Neutrophil (primary cell): ENCODE measurements around the gene AMZ1.
"Not testable (repeated sequence)": the region's sequence is repeated elsewhere in the genome, so short reads cannot be mapped to it uniquely, and the experiment has no call there.

Source experiments
- H3K27ac ChIP-seq: fragments of 200-600 bp; sonication (generic); 2 replicates; pipeline ENCODE4 v1.5.1; 2016; ENCODE audit warnings: mild to moderate bottlenecking, moderate library complexity
- H3K27me3 ChIP-seq: fragments of 200-600 bp; sonication (generic); 2 replicates; pipeline ENCODE4 v1.6.0; 2016; ENCODE audit warnings: mild to moderate bottlenecking
- H3K36me3 ChIP-seq: fragments of 200-600 bp; sonication (generic); 2 replicates; pipeline ENCODE4 v1.5.1; 2017
- H3K4me1 ChIP-seq, 2 experiments: fragments of 200-600 bp in 1 of 2; sonication (generic) in 1 of 2; 1 replicate in 1 of 2; 2 replicates in 1 of 2; pipeline versions ENCODE4 v1.5.1 to v1.6.1; 2013 to 2016; ENCODE audit warnings: low read depth in 1 of 2, low read length in 1 of 2, mild to moderate bottlenecking in 1 of 2, moderate library complexity in 1 of 2; ENCODE audit not compliant: control insufficient read depth in 1 of 2, insufficient read depth in 1 of 2
- H3K4me3 ChIP-seq, 2 experiments: fragments of 200-600 bp in 1 of 2; sonication (generic) in 1 of 2; 1 replicate in 1 of 2; 2 replicates in 1 of 2; pipeline ENCODE4 v1.5.1; 2013 to 2016; ENCODE audit warnings: low read depth in 1 of 2, low read length in 1 of 2, mild to moderate bottlenecking in 1 of 2, moderate library complexity in 1 of 2
- H3K9me3 ChIP-seq: fragments of 200-600 bp; sonication (generic); 2 replicates; pipeline ENCODE4 v1.5.1; 2016
- TF ChIP-seq, protein P1 (sequence below): fragments of 200-600 bp; sonication (generic); IDR thresholded peaks from 2 replicates; pipeline ENCODE4 v1.5.1; 2016; ENCODE audit warnings: antibody characterized with exemption

The AMZ1 gene

DNA sequence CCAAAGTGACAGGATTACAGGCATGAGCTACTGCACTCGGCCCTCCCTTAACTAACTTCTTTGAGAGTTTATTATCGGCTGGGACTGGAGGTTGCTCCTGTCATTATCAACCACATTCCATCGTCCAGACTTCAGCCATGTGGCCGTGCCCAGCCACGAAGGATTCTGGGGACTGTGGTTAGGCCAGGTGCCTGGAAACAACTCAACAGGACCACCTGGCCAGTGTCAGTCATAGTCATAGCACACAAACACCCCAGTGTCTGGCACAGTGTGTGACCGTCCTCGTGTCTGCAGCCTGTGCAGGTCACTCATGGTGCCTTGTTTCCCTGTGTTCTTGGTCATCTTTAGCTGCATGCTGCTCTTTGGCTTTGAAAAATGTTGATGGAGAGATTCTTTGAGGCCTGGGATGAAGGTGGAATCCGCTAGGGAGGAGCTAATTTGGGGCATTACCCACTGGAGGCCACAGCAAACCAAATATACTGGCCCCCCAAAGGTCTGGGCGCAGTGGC lies 12.7 kb upstream of the AMZ1 start:
- Histone ChIP-seq H3K36me3 (no peaks in the 10 kb centered on the region), H3K4me1 (no peaks in the 10 kb centered on the region), H3K9me3 (no peaks in the 10 kb centered on the region), H3K27me3 (peaks cover 20% of the 10 kb centered on the region), H3K27ac (no peak overlapping the region), H3K4me3 (no peak overlapping the region)
- TF ChIP-seq, protein P1, sequence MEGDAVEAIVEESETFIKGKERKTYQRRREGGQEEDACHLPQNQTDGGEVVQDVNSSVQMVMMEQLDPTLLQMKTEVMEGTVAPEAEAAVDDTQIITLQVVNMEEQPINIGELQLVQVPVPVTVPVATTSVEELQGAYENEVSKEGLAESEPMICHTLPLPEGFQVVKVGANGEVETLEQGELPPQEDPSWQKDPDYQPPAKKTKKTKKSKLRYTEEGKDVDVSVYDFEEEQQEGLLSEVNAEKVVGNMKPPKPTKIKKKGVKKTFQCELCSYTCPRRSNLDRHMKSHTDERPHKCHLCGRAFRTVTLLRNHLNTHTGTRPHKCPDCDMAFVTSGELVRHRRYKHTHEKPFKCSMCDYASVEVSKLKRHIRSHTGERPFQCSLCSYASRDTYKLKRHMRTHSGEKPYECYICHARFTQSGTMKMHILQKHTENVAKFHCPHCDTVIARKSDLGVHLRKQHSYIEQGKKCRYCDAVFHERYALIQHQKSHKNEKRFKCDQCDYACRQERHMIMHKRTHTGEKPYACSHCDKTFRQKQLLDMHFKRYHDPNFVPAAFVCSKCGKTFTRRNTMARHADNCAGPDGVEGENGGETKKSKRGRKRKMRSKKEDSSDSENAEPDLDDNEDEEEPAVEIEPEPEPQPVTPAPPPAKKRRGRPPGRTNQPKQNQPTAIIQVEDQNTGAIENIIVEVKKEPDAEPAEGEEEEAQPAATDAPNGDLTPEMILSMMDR: no peak

DNA sequence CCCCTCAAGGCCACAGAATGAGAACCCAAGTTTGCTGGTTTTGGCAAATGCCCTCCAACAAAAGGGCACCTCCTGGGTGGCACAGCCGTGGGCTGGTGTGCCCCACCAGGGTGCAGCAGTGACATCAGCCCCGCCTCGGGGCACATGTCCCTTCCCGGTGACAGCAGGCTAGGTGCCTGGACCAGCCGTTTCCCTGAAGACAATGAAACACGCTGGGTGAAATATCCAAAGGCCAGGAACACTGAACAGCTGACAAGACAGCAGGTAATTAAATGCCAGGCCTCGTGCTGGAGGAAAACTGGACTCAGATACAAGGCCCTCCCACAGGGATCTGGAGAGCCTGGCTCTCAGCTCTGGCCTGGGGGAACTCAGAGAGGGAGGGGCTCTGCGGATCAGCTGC lies 11.4 kb upstream of the AMZ1 start:
- not testable (repeated sequence) for H3K36me3 ChIP-seq, H3K27ac ChIP-seq, H3K4me3 ChIP-seq, H3K27me3 ChIP-seq, H3K4me1 ChIP-seq, H3K9me3 ChIP-seq

DNA sequence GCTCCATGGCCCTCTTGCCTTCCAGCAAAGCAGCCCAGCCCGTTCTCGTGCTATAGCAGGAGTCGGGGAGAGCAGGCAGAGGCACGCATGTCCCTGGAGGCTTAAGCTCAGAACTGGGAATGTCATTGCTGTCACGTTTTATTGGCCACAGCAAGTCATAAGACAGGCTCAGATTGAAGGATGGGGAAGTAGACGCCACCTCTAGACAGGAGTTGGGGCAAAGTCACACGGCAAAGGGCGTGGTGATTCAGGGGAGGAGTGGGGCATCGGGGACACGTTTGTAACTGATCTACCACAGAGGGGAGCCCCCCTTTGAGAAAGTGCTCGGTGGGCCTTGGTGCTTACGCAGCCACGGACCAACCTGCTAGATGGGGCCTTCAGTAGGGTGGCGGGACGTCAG lies 9.5 kb upstream of the AMZ1 start:
- not testable (repeated sequence) for H3K27ac ChIP-seq, H3K36me3 ChIP-seq, H3K4me3 ChIP-seq, H3K27me3 ChIP-seq, H3K4me1 ChIP-seq, H3K9me3 ChIP-seq

DNA sequence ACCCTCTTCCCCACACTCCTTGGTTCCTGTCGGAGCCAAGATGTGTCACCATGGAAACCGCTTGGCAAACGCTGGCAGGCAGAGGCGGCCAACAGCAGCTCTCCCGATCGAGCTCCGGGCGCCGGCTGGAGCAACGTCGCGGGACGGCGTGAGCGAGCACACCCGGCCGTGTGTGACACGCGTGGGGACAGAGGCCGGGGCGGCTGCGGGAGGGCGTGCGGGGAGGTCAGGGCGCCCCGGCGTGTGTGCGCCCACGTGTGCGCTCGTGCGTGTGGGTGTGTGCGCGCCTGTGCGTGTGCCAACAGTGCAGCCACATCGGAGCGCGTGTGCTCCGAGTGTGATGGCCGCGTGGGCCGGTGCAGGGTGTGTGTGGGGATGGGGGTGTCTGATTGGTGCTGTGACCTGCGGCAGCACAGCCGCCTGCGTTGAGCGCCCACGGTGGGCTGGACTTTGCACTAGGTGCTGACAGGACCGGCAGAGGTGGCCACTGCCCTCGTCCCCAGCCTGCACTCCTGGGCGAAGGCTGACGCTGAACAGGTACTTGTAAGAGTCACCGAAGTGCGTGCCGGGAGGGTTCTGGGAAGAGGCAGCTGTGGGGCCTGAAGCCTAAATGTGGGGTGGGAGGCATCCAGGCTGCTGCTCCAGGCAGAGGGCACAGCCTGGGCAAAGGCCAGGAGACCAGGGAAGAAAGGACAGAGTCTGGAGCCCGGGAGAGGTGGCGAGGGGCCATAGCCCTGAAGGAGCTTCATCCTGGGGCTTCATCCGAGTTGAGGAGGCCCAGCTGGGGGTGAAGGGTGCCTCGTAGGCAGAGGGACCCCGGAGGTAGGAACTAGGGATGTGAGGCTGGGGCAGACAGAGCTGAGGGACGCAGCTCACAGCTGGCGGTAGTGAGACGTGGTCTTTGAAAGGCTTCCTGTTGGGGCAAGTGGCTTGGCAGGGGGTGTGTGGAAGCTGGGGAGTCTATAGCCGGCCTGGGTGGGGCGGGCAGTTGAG lies 8.6 kb upstream of the AMZ1 start:
- H3K27ac ChIP-seq, H3K36me3 ChIP-seq, H3K27me3 ChIP-seq, H3K4me3 ChIP-seq, H3K4me1 ChIP-seq, H3K9me3 ChIP-seq: not testable (repeated sequence)

DNA sequence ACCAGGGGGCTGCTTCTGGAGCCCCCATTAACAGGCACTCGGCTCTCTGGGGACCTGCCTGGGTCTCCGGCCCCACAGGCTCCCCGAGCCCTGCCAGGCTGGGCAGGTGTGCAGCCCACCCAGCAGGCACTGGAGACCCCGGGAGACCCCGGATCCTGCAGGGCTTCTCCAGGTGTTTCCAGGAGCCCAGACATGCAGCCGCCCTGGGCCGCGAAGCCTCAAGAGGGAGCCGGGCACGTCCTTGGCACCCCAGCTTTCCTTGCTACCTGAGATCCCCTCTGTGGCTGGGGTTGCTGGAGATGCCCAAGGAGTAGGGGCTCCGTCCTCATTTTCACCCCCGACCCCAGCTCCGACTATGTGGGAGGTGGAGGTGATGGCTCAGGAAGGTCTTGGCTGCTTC lies 7.7 kb upstream of the AMZ1 start:
- H3K4me1 ChIP-seq: no peaks in the 10 kb centered on the region
- H3K4me3 ChIP-seq: no peak overlapping the region
- no peak overlapping the region for H3K27ac ChIP-seq
- no peaks in the 10 kb centered on the region for H3K36me3 ChIP-seq
- TF ChIP-seq, protein P1: no peak
- no peaks in the 10 kb centered on the region for H3K27me3 ChIP-seq
- H3K9me3 ChIP-seq: no peaks in the 10 kb centered on the region

DNA sequence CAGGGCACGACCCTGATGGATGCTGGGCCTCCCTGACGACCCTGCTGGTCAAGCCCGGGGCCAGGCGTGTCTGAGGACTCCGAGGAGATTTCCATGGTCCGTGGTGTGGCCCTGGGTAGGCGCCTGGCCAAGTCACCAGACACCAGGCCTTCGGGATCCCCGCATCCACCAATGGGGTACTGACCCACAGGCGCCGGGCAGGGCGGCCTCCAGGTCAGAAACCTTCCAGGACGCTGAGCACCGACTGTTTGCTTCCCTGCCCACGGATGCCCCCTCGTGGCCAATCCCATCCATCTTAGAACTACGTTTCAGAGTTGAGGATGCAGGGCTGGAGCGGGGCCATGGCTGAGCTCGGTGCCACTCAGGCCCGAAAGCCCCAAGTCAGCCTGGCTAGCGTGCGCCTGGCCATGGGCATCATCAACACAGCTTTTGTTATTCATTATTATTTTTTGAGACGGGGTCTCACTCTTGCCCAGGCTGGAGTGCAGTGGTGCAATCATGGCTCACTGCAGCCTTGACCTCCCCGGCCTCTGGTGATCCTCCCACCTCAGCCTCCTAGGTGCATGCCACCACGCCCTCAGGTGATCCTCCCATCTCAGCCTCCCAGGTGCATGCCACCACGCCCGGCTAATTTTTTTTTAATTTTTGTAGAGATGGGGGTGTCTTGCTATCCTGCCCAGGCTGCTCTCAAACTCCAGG lies 7.1 kb upstream of the AMZ1 start:
- no peak overlapping the region for H3K27ac ChIP-seq

More for the DNA sequence above, 7.1 kb upstream of the AMZ1 start:
- peaks cover 2% of the 10 kb centered on the region for H3K27me3 ChIP-seq
- H3K9me3 ChIP-seq: no peaks in the 10 kb centered on the region
- no peak overlapping the region for H3K4me3 ChIP-seq
- TF ChIP-seq, protein P1: peak; percentile 58
- H3K36me3 ChIP-seq: no peaks in the 10 kb centered on the region
- no peaks in the 10 kb centered on the region for H3K4me1 ChIP-seq
